ENCODE measurements around the gene PUS10.

GRCh38 chr2:60964651-60965498 lies 53.2 kb downstream of the PUS10 start:
- TF ChIP-seq HINFP (CRISPR knock-in tag; IDR thresholded peaks at IDR 0.05; ENCODE audit: low read depth): no peak
- TF ChIP-seq CTCF (CRISPR knock-in tag; IDR thresholded peaks at IDR 0.05): no peak
- no peak for TF ChIP-seq MAF1 (CRISPR knock-in tag; IDR thresholded peaks at IDR 0.05; ENCODE audit: borderline replicate concordance)
- TF ChIP-seq SP4 (CRISPR knock-in tag; IDR thresholded peaks at IDR 0.05): no peak
- TF ChIP-seq POLR2AphosphoS5 (IDR thresholded peaks at IDR 0.05; ENCODE audit: low read depth, low read length): no peak
- no peak for TF ChIP-seq MEIS1 (CRISPR knock-in tag; IDR thresholded peaks at IDR 0.05; ENCODE audit: borderline replicate concordance)
- no peak for TF ChIP-seq NBN (conservative IDR thresholded peaks at IDR 0.05)
- TF ChIP-seq ZNF691 (CRISPR knock-in tag; IDR thresholded peaks at IDR 0.05; ENCODE audit: borderline replicate concordance, low read depth): no peak
- TF ChIP-seq ELF1 (CRISPR knock-in tag; IDR thresholded peaks at IDR 0.05): no peak
- TF ChIP-seq GABPA (IDR thresholded peaks at IDR 0.05; ENCODE audit: low read depth, low read length): no peak
- no peak for TF ChIP-seq GABPA (CRISPR knock-in tag; IDR thresholded peaks at IDR 0.05; ENCODE audit: low read depth)
- no peak for TF ChIP-seq CSRNP2 (CRISPR knock-in tag; conservative IDR thresholded peaks at IDR 0.05; ENCODE audit: low read depth)
- TF ChIP-seq RXRA (CRISPR knock-in tag; IDR thresholded peaks at IDR 0.05): no peak
- TF ChIP-seq PBX3 (CRISPR knock-in tag; IDR thresholded peaks at IDR 0.05; ENCODE audit: borderline replicate concordance): no peak
- no peak for TF ChIP-seq ZNF24 (IDR thresholded peaks at IDR 0.05)

All from HepG2 (cell line).